SKM-1 treated with dmso at 0.1 percent for 144 hours (cell line): ENCODE data around the gene TMED9.
"Not testable (repeated sequence)": the region's sequence is repeated elsewhere in the genome, so short reads cannot be mapped to it uniquely, and the experiment has no call there.

Experiments
- DNase-seq: peaks from one replicate; lab custom pipeline; 2025; ENCODE audit not compliant: unreplicated experiment; lab: John Stamatoyannopoulos, UW

TMED9 gene

GRCh38 chr5:177605667-177606066 is 13.7 kb downstream of the TMED9 start:
- no peak for DNase-seq

- DNase-seq, result no peak
These were observed 14.4 kb downstream of the TMED9 start for GRCh38 chr5:177606071-177607051.

GRCh38 chr5:177607115-177607451 is 15.1 kb downstream of the TMED9 start:
- no peak for DNase-seq

GRCh38 chr5:177607452-177608192 is 15.6 kb downstream of the TMED9 start:
- DNase-seq, result peak; percentile 42

GRCh38 chr5:177608243-177609075 is 16.5 kb downstream of the TMED9 start:
- DNase-seq, result no peak

GRCh38 chr5:177609076-177610059 is 17.4 kb downstream of the TMED9 start:
- no peak for DNase-seq

GRCh38 chr5:177610131-177610769 is 18.2 kb downstream of the TMED9 start:
- no peak for DNase-seq

- no peak for DNase-seq
These were observed 18.9 kb downstream of the TMED9 start for GRCh38 chr5:177610770-177611445.

GRCh38 chr5:177611446-177612214 is 19.6 kb downstream of the TMED9 start:
- no peak for DNase-seq

- DNase-seq, result no peak
These were observed 20.2 kb downstream of the TMED9 start for GRCh38 chr5:177612215-177612673.

GRCh38 chr5:177620560-177620959 is 28.6 kb downstream of the TMED9 start:
- DNase-seq, result no peak

- DNase-seq, result not testable (repeated sequence)
These were observed 32.2 kb downstream of the TMED9 start for GRCh38 chr5:177624172-177624571.

- not testable (repeated sequence) for DNase-seq
These were observed 38.2 kb downstream of the TMED9 start for GRCh38 chr5:177630186-177630585.

GRCh38 chr5:177634912-177635311 is 42.9 kb downstream of the TMED9 start:
- DNase-seq, result not testable (repeated sequence)

- DNase-seq, result not testable (repeated sequence)
These were observed 53.5 kb downstream of the TMED9 start for GRCh38 chr5:177645462-177645861.
